Fibroblast of skin of scalp (primary cell): Measurements from ENCODE around the gene POC1A.
A peak's percentile ranks its signal among the peaks of the same experiment; 100 is the strongest.
"Not testable (repeated sequence)": the region's sequence is repeated elsewhere in the genome, so short reads cannot be mapped to it uniquely, and the experiment has no call there.

Source experiments
- DNase-seq: peaks from one replicate; pipeline ENCODE4 v3.0.0-alpha.2; 2013

Gene POC1A

DNA sequence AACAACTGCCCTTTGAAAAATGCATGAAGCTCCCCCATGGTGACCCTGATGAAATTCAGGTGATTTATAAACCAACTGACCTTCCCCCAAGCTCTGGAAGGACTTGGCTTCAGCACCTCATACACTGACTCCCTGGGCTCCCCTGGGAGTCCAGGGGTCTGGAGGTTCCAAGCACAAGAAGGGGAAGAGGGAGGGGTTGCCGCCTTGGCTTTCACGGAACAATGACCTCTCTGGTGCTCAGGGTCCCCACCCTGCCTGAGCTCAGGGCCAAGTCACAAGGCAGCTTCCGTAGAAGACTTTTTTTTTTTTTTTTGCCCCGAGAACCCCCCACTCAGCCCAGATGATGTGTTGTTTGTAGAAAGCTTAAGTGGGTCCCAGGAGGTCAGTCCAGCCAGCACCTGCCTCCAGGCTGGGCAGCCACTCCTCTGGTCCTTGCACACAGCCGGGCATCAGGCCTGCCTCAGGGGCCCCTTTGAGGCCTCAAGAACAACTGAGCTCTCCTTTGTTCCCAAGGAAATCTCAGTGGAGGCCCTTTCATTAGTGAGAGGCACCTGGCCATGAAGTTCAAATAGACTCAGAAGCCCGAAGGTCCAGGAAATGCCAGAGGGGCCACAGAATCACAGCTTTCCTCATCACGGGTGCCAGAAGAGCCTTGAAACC, 29.7 kb upstream of the POC1A start:
- no peak for DNase-seq

DNA sequence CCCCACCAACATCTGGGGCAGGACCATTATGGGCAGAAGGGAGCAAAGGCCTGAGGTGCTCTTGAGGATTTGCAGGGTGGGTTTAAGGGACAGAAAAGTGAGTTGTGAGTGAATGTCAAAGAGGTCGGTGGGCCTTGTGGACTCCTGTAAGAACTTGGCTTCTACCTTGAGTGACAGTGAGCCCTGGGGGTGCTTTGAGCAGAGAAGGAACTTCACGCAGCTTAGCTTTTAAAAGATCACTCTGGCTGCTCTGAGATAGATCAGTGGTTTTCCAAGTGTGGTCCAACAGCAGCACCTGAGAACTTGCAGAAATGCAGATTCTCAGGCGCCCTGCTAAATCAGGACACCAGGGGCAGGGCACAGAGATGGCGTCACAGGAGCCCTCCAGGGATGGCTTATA, 28.5 kb upstream of the POC1A start:
- DNase-seq, result no peak

DNA sequence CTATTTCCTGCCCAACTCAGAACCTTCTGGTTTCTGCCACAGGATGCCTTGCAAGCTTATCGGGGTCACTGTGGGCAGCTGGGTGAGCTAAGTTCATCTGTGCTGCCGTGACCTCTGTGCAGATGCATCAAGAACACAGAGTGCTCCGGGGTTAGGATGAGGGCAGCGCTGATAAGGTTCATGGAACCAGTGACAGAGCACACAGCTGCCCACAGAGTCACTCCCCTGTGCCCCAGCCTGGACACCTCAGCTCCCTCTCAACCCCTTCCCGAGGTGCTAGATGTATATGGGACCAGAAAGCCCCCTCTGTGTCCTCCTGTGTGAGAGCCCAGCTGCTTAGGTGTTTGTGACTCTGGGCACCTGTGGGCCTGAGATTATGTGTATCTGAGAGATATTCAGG, 28.0 kb upstream of the POC1A start:
- no peak for DNase-seq

DNA sequence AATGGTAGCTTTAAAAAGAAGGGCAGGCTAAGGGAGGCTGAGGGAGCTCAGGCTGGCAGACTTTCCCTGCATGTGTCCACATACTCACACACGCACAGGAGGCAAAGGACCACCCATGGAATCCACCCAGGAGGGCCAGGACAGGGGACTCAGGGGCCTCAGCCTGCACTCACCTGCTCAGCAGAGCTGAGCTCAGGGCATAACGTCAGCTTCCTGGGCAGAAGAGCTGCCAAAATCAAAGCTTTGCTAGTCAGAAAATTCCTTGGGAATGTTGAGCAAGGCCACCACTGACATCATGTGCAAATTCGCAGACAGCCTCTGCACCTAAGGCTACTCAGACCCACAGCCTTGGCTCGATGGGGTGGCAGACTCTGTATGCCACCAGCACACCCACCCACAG, 27.3 kb upstream of the POC1A start:
- no peak for DNase-seq

DNA sequence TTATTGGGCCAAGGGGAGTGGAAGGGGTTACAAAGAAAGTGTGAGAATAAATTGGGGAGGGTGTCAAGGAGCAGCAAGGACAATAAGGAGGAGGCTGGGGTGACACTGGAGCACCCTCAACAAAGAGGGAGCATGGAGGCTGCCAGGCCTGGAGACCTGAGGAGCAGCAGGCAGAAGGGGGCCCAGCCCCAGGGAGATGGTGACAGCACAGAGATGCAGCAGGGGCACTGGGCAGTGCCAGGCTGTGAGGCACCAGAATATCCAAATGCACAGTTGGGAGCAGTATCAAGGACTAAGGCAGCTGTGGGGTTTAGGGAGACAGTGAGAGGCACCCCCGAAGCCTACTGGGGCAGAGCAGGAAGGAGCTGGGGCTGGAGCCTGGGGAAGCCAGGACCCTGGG, 24.3 kb upstream of the POC1A start:
- DNase-seq, result no peak

DNA sequence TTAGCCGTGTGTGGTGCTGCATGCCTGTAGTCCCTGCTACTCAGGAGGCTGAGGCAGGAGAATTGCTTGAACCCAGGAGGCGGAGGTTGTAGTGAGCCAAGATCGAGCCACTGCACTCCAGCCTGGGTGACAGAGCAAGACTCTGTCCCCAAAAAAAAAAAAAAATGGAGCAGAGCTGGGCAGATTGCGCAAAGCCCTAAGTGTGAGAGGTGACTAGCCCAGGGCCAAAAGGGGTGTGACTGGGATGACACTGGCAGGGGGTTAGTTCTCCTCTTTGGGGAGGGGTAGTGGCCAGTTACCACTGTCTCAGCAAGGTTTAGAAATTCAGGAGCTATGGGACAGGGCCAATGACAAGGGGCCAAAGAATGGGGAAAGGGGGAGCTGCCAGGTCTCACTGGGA, 23.9 kb upstream of the POC1A start:
- not testable (repeated sequence) for DNase-seq

DNA sequence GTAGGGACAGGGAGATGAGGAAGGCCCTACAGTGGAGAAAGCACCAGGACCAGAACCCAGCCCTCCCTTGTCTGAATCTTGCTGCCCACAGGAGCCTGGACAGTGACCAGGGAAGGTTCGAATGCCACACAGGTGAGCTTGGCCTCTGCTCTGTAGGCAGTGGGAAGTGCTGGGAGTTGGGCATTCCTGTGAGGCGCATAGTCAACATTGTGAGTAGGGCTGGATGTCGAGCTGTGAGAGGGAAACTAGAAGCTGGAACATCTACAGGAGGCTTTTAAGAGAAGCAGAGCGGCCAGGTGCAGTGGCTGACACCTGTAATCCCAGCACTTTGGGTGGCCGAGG, 23.4 kb upstream of the POC1A start:
- DNase-seq, result no peak

DNA sequence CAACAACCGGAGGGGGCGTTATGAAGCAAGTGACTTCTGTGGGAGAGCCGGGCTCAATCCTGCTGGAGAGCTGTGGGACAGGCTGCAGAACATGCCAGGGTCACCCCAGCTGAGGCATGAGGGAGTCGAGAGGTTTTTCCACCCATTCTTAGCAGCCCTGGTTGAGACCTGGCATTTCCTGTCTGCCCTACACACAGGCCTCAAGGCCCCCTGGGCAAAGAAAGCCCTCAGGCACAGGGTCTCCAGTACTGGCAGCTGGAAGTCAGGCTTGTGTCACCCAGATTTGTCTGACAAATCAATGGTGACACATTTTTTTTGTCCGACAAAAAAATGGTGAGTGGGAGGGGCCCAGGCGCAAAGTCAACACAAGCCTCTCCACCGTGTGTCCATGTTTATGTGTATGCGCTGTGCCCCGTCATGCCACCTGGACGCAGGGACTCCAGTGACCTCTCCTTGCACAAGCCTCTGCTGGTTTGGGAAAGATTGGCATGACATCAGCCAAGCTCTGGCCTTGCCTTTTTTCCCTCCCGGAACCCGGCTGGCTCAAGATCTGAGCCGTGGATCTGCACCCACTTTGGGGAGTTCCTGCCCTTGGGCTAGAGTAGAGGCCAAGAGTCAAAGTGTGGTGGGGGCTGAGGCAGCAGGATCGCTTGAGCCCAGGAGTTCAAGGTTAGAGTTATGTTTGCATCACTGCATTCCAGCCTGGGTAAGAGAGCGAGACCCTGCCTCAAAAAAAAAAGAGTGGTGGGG, 22.9 kb upstream of the POC1A start:
- no peak for DNase-seq

DNA sequence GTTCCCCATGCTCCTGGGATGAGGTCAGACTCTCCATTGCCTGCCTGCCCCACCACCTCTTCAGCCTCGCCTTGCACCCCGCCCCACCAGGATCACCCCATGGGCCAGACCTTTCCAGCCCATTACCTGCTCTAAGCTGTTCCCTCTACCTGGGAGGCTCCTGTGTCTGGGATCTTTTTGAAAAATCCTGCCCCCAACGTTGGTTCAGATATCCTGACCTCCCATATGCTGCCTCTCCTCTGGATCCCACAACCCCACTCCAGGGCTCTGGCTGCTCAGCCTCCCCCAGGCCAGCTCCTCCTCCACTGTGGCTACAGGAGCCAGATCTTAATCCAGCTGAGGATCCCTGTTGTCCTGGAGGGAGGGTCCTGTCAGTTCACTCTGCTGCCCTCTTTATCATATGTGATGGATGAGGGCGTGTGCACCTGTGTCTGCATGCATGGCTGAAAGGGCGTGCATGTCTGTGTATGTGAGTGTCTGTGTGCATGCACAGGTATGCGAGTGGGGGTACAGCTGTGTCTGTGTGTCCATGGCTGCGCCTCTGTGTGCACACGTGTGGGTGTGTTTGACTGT, 22.0 kb upstream of the POC1A start:
- DNase-seq, result no peak

DNA sequence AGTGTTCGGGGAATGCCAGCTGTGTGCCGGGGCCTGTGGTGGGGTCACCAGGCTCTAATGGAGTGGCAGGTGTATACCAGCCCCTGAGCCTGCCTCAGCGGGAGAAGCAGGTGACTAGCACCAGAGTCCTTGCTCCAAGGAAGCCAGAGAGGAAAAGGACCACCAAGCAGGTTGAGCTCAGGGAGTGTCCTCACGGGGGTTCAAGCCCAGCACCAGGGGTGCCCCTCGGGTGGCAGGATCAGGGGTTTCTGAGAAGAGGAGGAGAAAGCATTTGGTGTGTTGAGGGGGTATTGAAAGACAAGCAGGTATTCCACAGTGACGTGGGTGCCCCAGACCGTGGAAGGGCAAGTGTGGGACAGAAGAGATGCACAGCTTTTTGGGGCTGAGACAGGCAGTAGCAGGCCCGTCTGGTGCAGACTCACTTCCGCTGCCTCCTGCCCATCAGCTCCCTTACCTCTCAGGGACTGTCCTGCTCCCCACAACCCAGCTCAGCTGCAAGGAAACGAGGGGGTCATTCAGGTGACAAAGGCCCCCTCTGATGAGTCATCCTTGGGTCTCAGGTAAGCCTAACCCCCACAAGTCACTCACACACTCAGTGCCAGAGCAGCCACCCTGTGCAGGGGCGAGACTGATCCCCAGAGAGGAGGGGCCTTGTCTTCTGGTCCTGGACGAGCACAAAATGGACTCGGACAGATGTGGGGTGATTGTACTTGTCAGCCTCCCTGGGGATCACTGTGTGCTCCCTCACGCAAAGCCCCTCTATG, 21.4 kb upstream of the POC1A start:
- no peak for DNase-seq

DNA sequence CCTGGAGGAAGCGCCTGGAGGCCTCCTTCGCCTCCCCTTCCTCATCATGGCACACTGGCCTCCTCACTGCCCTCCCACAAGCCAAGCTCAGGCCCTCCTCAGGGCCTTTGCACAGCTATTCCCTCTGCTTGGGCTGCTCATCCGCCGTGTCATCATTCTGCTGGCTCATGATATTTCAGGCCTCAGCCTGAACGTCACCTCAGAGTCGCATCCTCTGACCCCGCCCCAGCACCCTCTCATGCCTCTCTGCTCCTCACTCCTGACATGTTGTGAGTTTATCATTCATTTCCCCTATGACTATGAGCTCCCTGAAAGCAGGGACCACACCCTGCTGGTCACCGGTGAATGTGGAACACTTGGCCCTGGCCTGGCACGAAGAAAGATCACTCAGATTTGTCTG, 20.7 kb upstream of the POC1A start:
- DNase-seq, result no peak

DNA sequence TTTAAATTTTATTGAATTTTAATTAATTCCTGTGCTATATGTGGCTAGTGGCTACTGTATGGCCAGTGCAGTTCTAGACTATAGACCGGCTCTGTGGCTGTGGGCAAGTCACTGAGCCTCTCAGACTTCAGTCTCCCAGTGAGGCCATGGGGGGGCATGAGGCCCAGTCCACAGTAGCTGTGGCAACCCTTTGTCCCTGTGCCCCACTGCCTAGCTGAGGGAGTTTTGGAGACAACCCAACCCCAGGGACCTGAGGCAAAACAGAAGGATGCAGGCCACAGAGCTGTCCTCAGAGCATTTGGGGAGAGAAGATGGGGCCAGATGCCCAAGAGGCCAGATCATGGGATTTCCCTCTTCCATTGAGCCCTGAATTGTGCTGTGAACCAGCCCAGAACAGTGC, 18.9 kb upstream of the POC1A start:
- no peak for DNase-seq

DNA sequence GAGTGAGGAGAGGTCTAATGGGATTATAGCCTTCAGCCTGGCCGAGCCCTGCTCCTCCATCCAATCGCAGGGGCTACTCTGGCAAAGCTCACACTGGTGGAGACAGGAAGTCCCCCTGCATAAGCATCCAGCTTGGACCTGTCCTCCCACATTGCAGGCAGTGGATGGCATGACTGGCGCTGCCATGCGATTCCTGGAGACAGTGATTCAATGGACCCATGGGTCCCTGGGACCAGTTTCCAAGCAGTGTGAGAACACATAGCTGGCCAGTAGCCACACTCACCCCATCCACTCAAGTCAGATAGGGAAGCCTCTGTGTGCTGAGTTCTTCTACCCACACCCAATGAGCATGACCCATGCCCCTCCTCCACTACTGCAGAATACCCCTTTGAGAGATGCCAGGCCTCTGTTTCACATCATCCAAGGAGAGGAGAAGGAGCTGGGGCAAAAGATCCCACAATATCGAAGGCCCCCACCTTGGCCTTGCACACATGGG, 18.1 kb upstream of the POC1A start:
- DNase-seq, result no peak

DNA sequence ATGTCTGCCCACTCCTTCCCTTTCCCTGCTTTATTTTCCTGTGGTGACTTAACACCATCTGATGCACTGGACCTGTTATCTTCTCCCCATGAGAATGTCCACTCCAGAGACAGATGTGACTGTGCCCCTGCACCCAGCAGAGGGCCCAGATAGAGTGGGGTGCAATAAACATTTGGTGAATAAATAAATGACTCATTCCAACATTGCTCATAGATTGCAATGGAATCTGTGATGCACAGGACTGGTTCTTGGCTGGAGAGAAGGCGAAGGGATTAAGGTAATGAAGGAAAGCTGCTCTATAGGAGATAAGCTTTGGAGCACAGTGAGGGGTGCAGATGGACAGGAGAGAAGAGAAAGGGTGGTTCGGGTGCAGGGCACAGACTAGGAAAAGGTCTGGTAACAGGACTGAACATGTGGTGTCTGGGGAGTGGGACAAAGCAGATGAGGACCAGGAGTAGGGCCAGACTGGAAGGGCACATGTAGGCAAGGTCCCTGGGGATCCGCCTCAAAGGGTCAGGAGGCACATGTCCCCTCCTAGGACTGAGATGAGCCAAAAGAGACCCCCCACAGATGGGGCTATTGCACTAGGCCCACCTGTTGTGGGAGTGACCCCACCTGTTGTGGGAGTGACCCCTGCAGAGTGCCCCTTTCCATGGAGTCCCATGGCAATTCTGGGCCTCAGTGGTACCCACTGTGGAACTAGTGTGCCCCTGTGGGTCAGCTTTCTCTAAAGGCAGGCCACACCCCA, 17.5 kb upstream of the POC1A start:
- peak; percentile 19 for DNase-seq

DNA sequence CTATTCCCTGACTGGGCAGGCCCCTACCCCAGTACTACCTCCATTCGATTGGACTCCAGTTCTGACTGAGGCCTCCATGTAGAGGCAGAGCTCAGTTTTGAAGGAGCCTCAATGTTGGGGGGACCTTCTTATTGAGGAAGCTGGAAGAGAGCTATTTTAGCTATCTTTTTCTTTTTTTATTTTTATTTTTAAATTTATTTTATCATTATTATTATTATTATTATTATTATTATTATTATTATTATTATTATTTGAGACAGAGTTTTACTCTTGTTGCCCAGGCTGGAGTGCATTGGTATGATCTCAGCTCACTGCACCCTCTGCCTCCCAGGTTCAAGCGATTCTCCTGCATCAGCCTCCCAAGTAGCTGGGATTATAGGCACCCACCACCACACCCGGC, 16.0 kb upstream of the POC1A start:
- DNase-seq, result not testable (repeated sequence)

DNA sequence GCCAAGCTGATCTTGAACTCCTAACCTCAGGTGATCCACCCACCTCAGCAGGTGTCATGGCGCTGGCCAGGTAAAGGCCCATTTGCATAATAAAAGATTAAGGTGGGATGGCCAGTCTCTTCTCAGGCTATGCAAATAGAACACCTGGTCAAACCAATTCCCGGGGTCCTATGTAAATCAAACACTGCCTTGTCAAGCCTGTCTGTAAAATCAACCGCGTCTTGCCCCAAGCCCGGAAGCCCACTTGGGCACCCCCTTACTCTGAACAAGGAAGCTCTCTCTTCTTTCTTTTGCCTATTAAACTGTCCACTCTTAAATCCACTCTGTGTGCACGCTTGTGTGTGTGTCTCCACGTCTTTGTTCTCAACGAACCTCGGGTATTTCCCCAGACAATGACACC, 13.0 kb upstream of the POC1A start:
- DNase-seq, result no peak

DNA sequence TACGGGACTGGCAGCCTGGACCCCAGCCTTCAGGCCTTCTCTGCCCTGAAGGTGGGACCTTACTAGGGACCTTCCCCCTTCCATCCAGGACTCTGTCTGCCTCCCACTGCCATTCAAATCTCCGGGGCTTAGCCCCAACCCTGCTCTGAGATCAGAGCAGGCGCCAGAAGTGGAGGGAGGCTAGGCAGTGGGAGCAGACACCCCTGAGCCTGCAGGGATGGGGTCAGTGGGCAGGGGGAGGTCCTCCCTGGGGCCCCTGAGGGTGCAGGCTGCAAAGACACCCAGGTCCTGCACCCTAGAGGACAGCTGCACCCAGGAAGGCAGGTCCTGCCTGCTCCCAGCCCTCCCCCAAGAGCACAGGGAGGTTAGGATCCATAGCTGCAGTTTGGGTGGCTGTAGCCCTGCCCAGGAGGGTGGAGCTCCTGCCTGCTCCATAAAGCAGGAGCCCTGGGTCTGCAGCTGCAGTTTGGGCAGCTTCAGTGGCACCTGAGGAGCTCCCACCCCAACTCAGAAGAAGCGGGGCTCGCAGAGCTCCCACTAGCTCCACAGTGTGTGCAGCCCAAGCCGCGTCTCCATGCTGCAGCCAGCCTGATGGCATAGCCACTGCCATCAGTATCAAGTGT, 8.1 kb upstream of the POC1A start:
- no peak for DNase-seq

DNA sequence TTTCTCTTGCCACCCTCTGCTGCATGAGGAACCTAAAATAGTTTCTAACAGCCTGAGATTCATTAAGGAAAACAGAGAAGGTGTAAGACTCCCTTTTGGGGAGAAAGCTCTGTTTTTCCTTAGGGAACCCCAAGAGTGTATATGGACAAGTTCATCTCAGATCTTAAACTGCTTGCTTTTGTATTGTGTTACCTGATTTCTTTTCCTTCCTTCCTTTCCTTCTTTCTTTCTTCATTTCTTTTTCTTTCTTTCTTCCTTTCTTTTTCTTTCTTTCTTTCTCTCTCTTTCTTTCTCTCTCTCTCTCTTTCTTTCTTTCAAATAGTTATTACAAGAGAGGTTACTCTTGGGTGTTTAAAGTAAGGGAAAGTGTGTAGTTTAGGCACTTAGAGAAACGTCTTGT, 5.3 kb upstream of the POC1A start:
- no peak for DNase-seq

DNA sequence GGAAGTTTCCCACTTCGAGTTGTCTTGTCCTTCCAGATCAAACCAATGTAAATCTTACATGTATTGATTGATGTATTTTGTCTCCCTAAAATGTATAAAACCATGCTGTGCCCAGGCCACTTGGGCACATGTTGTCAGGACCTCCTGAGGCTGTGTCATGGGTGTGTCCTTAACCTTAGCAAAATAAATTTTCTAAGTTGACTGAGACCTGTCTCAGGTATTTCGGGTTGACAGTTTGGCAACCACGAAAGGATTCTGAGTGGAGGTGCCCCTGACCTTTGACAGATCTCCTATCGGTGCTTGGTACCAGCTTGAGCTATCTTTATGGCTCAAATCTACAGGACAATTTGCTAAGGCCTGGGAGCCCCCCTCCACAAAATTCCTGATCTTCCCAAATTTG, 1.7 kb upstream of the POC1A start:
- DNase-seq, result no peak

DNA sequence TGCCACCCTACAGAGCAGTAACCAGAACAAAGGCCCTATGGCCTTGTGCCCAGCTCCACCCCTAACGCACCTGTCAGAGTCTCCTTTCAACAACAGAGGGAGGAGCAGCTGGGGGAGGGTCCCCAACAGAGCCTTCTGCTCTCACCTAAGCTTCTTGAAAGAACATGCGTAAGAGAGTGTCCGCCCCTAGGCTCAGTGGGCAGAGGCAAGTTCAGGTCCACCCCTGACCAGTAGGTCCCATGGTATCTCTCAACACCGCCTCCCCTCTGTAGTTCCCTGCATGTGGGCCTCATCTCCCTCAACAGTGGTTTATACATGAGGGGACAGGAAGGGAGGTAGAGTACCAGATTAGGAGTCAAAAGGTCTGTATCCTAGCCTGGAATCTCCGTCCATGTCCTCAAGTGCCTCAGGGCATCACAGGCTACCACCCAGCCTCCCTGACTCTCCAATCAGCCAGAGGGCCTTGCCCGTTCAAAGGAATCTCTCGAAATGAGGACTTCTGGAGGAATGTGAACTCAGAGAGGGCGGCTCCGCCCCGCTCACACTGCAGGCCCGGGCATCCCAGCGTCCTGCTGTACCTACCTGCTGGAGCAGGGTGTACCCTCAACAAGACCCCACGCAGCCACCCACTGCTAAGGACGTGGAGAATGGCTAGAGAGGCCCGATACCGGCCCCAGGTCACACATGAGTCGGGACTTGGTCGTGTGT, 680 bp downstream of the POC1A start:
- peak; percentile 30 for DNase-seq

DNA sequence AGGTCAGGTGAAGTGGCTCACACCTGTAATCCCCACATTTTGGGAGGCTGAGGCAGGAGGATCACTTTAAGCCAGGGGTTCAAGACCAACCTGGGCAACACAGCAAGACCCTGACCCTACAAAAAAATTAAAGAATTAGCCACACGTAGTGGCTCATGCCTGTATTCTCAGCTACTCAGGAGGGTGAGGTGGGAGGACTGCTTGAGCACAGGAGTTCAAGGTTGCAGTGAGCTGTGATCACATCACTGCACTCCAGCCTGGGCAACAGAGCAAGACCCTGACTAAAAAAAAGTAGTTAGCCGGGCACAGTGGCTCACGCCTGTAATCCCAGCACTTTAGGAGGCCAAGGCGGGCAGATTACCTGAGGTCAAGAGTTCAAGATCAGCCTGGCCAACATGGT, 2.2 kb downstream of the POC1A start:
- DNase-seq, result not testable (repeated sequence)

DNA sequence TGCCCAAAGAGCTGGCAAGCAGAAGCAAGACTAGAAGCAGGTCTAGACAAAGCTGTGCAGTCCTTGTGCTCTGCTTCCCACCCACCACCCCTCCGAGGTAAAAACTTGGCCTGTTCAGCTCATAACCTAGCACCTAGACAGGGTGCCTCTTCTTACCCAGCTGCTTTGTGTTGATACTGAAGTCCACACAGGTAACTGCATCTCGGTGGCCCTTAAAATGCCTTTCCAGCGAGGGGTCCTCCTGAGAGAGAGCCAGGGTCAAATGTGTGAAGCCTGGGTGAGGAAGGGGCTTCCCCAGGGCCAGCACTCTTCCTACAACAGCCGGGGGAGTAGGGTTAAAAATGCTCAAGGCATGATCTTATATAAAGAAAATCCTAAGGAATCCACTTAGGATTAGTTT, 3.4 kb downstream of the POC1A start:
- no peak for DNase-seq
